Spleen (tissue), 11 donors: ENCODE data around the gene C6orf47. TPM values are rescaled to one million over a fixed set of nuclear protein-coding genes. Genes with fewer than 3 reads are reported as not detected.

ENCODE experiments used
- DNase-seq: peaks from one replicate; pipeline ENCODE4 v3.0.0-alpha.2; 2020
- H3K27ac ChIP-seq, 8 donors: fragments of 200-600 bp; sonication (generic) in 7 of 8; 1 replicate in 4 of 8; 2 replicates in 4 of 8; pipeline versions ENCODE4 v1.5.0 to v1.8.0; 2016 to 2021; ENCODE audit warnings: inconsistent platforms in 4 of 8, mild to moderate bottlenecking in 4 of 8, moderate library complexity in 1 of 8
- H3K27me3 ChIP-seq, 7 donors: fragments of 200-600 bp; sonication (generic) in 6 of 7; replicated peaks in 1 of 7; 1 replicate in 4 of 7; 2 replicates in 3 of 7; pipeline versions ENCODE4 v1.5.0 to v1.8.0; 2016 to 2021; ENCODE audit warnings: inconsistent platforms in 3 of 7, mild to moderate bottlenecking in 1 of 7
- H3K36me3 ChIP-seq, 6 donors: fragments of 200-600 bp; sonication (generic) in 5 of 6; 1 replicate in 4 of 6; 2 replicates in 2 of 6; pipeline versions ENCODE4 v1.5.0 to v1.8.0; 2016 to 2021; ENCODE audit warnings: inconsistent platforms in 2 of 6
- H3K4me1 ChIP-seq, 6 donors: fragments of 200-600 bp; sonication (generic) in 5 of 6; 1 replicate in 3 of 6; 2 replicates in 3 of 6; pipeline versions ENCODE4 v1.5.0 to v1.8.0; 2016 to 2021; ENCODE audit warnings: inconsistent platforms in 3 of 6
- H3K4me3 ChIP-seq, 8 donors: fragments of 200-600 bp; sonication (generic) in 7 of 8; 1 replicate in 4 of 8; 2 replicates in 4 of 8; pipeline versions ENCODE4 v1.5.0 to v1.8.0; 2016 to 2021; ENCODE audit warnings: inconsistent platforms in 4 of 8, mild to moderate bottlenecking in 4 of 8, moderate library complexity in 2 of 8
- H3K9me3 ChIP-seq, 8 donors: fragments of 200-600 bp; sonication (generic) in 7 of 8; 1 replicate in 4 of 8; 2 replicates in 4 of 8; pipeline versions ENCODE4 v1.5.0 to v1.8.0; 2016 to 2021; ENCODE audit warnings: inconsistent platforms in 4 of 8
- POLR2A ChIP-seq, 3 donors: fragments of 450-650 bp; IDR thresholded peaks; one replicate each; pipeline ENCODE4 v1.5.1; 2017; ENCODE audit warnings: antibody characterized with exemption in 3 of 3, mild to moderate bottlenecking in 1 of 3
- POLR2AphosphoS5 ChIP-seq, 3 donors: sonication (generic); formaldehyde crosslinking; IDR thresholded peaks; one replicate each; pipeline ENCODE4 v1.5.1; 2017; ENCODE audit warnings: antibody characterized with exemption in 3 of 3
- WGBS, 5 donors: extraction: QIAGEN DNeasy Blood & Tissue Kit in 3 of 5; methylation state at CpG; one replicate each; pipeline versions ENCODE4 v1.1.5 to v1.1.7; 2013 to 2018; 5-methylcytosine and 5-hydroxymethylcytosine counted together
- intact Hi-C: fragments of 100-400 bp; cut with DNase I; formaldehyde crosslinking; loops from one replicate; pipeline ENCODE4 v1.15.0; 2023; ENCODE audit warnings: low total_unique reads
- polyA plus RNA-seq, 3 donors: library from polyadenylated mRNA; stranded (reverse); fragments of 200-250 nt; gene quantifications; one replicate each; pipeline ENCODE4 v1.2.1, GENCODE V29; 2013
- total RNA-seq, 7 donors: library from RNA; depleted of rRNA in 3 of 7; stranded (reverse); fragments of >200 nt in 3 of 7; fragmentation: NEBNext Ultra II Directional in 4 of 7; extraction: Animal tissue kit (Norgen Biotek cat#: 25700) in 4 of 7; gene quantifications; one replicate each; pipeline versions ENCODE4 v1.1.0 to v1.2.1, GENCODE V29; 2016 to 2021
- TF ChIP-seq, protein P1 (sequence below), 11 experiments: fragments of 200-600 bp in 7 of 11; fragments of 450-650 bp in 4 of 11; sonication (generic) in 4 of 11; IDR thresholded peaks in 8 of 11; conservative IDR thresholded peaks in 3 of 11; 1 replicate in 7 of 11; 2 replicates in 4 of 11; pipeline versions ENCODE4 v1.4.0 to v1.8.0; 2016 to 2021; ENCODE audit warnings: antibody characterized with exemption in 11 of 11, inconsistent platforms in 4 of 11, mild to moderate bottlenecking in 1 of 11
- donor health status: healthy with polysubstance abuse.
- donor health status: DM: no; HTN: no; CAD: no; lungs with moderate emphysema.
- donor health status: DM: no; HTN: no; CAD: no.
- donor health status: Bipolar disorder and iron deficiency.
- donor health status: healthy.
- donor health status: DM: no; HTN: no; CAD: no.
- donor health status: DM: yes; HTN: yes; CAD: no.

C6orf47 gene
- total and polyA plus RNA-seq, 10 donors, result 12.2 to 37.4 (median 26.6) TPM

DNA sequence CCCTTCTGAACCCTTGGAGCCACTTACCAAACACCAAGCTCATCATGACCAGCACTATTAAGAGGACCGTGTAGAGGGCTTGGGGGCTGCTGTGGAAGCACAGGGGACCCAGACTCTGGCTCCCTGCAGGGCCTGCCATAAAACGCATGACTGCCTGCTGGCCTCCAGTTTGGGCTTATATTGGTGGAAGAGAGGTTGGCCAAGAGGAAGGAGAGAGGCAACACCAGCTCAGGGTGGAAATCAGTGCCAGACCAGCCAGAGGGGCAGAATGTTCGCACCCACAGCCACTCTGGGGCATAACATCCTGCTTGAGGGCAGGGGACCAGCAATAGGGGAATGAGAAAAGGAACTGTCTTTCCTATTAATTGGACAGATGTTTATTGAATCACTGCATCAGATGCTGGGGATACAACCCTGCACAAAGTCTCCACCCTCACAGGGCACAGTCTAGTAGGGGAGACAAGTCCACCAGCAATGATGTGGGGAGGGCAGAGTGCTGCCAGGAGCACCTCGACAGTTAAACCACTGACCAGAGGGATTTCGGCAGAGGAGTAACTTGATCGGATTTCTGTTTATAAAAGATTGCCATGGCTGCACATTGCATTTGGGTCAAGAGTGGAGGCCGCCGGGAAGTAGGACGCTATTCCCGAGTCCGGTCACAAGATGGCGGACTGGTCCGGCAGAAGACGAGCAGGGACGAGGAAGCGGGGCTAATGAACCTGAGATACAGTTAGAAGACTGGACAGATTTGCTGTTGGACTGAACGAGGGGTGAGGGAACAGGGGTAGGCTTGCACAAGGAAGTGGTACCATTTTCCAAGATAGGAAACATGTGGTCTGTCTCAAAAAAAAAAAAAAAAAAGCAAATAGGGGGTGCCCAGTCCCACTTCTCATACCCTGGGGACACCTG, 19.9 kb upstream of the C6orf47 start, which contains the start of gene LY6G5C:
Gene LY6G5C, minus strand, starts transcription at position 842 of the 909 bp plus-strand sequence. Its CDS starts 694 bp downstream, at position 148.
- peaks cover 7 to 50% (median 29%) of the 10 kb centered on the region in 6 donors for H3K4me1 ChIP-seq
- H3K36me3 ChIP-seq, result peaks cover 0 to 19% (median 6%) of the 10 kb centered on the region in 6 donors
- WGBS, 5 donors, result 12 to 15% (median 14%) methylated on average over 17 of the region's 17 CpGs
- H3K9me3 ChIP-seq, result no peaks in the 10 kb centered on the region
- intact Hi-C loops, result no loop called here
- DNase-seq, result peak; percentile 93
- H3K27me3 ChIP-seq, result no peaks in the 10 kb centered on the region
- TF ChIP-seq, protein P1, sequence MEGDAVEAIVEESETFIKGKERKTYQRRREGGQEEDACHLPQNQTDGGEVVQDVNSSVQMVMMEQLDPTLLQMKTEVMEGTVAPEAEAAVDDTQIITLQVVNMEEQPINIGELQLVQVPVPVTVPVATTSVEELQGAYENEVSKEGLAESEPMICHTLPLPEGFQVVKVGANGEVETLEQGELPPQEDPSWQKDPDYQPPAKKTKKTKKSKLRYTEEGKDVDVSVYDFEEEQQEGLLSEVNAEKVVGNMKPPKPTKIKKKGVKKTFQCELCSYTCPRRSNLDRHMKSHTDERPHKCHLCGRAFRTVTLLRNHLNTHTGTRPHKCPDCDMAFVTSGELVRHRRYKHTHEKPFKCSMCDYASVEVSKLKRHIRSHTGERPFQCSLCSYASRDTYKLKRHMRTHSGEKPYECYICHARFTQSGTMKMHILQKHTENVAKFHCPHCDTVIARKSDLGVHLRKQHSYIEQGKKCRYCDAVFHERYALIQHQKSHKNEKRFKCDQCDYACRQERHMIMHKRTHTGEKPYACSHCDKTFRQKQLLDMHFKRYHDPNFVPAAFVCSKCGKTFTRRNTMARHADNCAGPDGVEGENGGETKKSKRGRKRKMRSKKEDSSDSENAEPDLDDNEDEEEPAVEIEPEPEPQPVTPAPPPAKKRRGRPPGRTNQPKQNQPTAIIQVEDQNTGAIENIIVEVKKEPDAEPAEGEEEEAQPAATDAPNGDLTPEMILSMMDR (IDR thresholded peaks at IDR 0.05 in 8 of 11, conservative IDR thresholded peaks at IDR 0.05 in 3 of 11), result peak; percentile 59 to 89 (median 73)
- TF ChIP-seq POLR2A (IDR thresholded peaks at IDR 0.05), result no peak
- peak in 2 of 3 donors; percentile 64 to 78 for TF ChIP-seq POLR2AphosphoS5 (IDR thresholded peaks at IDR 0.05)
- H3K4me3 ChIP-seq, result peak within 1 kb of the TSS; percentile 40 to 70 (median 48)
- peak within 1 kb of the TSS in 7 of 8 donors; percentile 56 to 80 (median 69) for H3K27ac ChIP-seq

DNA sequence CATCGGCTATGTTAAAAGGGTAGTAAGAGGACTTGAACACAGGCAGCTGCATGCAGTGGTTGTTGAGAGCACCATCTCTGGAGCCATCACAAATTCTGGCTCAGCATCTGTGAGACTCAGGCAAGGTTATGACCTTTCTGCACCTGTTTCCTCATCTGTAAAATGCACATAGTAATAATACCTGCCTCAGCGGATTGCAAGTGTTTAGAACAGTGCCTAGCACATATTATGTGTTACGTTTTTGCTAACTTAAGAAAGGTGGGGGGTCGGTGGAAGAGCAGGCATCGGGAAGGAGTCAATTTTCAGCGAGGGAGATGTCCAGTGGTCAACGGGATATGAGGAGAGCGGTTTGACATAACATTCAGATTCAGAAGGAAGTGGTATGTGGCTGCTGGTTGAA, 17.4 kb upstream of the C6orf47 start:
- H3K4me1 ChIP-seq, result peaks cover 7 to 41% (median 25%) of the 10 kb centered on the region in 6 donors
- no peaks in the 10 kb centered on the region for H3K27me3 ChIP-seq
- no peak for DNase-seq
- peaks cover 0 to 26% (median 8%) of the 10 kb centered on the region in 6 donors for H3K36me3 ChIP-seq
- H3K27ac ChIP-seq, result no peak overlapping the region
- H3K4me3 ChIP-seq, result no peak overlapping the region
- intact Hi-C loops, result no loop called here
- TF ChIP-seq POLR2A (IDR thresholded peaks at IDR 0.05) (no peak), POLR2AphosphoS5 (IDR thresholded peaks at IDR 0.05) (no peak)
- TF ChIP-seq, protein P1 (IDR thresholded peaks at IDR 0.05 in 8 of 11, conservative IDR thresholded peaks at IDR 0.05 in 3 of 11), result no peak
- no peaks in the 10 kb centered on the region for H3K9me3 ChIP-seq
- WGBS, 5 donors, result 66 to 77% (median 74%) methylated on average over 8 of the region's 8 CpGs

- Histone ChIP-seq H3K9me3 (no peaks in the 10 kb centered on the region), H3K36me3 (peaks cover 0 to 37% (median 18%) of the 10 kb centered on the region in 6 donors), H3K27me3 (no peaks in the 10 kb centered on the region), H3K4me1 (peaks cover 7 to 31% (median 20%) of the 10 kb centered on the region in 6 donors), H3K4me3 (no peak overlapping the region), H3K27ac (no peak overlapping the region)
- intact Hi-C loops, result no loop called here
- TF ChIP-seq POLR2AphosphoS5 (IDR thresholded peaks at IDR 0.05), result no peak
- no peak for TF ChIP-seq POLR2A (IDR thresholded peaks at IDR 0.05)
- TF ChIP-seq, protein P1 (IDR thresholded peaks at IDR 0.05 in 8 of 11, conservative IDR thresholded peaks at IDR 0.05 in 3 of 11), result no peak
- DNase-seq, result no peak
- 71 to 87% (median 81%) methylated on average over 6 of the region's 6 CpGs for WGBS, 5 donors
Observed at GRCh38 chr6:31676904-31677303, 16.3 kb upstream of the C6orf47 start.
